Effector CD4-positive, alpha-beta T cell (primary cell): ENCODE data around the gene CPNE5.

Experiments used
- DNase-seq: peaks from one replicate; pipeline ENCODE4 v3.0.0-alpha.2; 2020

CPNE5 gene

GRCh38 chr6:36697481-36697903 is 141.8 kb downstream of the CPNE5 start, which contains the start of gene RAB44:
RAB44 (plus strand) TSS chr6:36697826; CDS start chr6:36704236, 6,410 bp downstream.
- no peak for DNase-seq

GRCh38 chr6:36695414-36695813 is 143.8 kb downstream of the CPNE5 start:
- no peak for DNase-seq

GRCh38 chr6:36694616-36695015 is 144.6 kb downstream of the CPNE5 start:
- no peak for DNase-seq

GRCh38 chr6:36692861-36693702 is 146.2 kb downstream of the CPNE5 start:
- no peak for DNase-seq

- no peak for DNase-seq
Observed at GRCh38 chr6:36692220-36692619, 147.0 kb downstream of the CPNE5 start.

- no peak for DNase-seq
Observed at GRCh38 chr6:36691612-36692011, 147.6 kb downstream of the CPNE5 start.

GRCh38 chr6:36691011-36691410 is 148.2 kb downstream of the CPNE5 start:
- DNase-seq: no peak
